Effector memory CD4-positive, alpha-beta T cell (primary cell): ENCODE measurements around the gene TMEM185A.

Source experiments
- DNase-seq, 3 donors: peaks; one replicate each; pipeline ENCODE4 v3.0.0-alpha.2; 2020
- H3K27ac ChIP-seq: 2 replicates; pipeline ENCODE4 v1.7.0; 2013; ENCODE audit warnings: mild to moderate bottlenecking, low read length, moderate library complexity; ENCODE audit not compliant: insufficient read depth, poor library complexity, severe bottlenecking
- H3K27me3 ChIP-seq: replicated peaks from 2 replicates; pipeline ENCODE4 v1.7.0; 2013; ENCODE audit warnings: mild to moderate bottlenecking, low read length; ENCODE audit not compliant: insufficient read depth, control insufficient read depth, poor library complexity, severe bottlenecking
- H3K36me3 ChIP-seq: 2 replicates; pipeline ENCODE4 v1.7.0; 2013; ENCODE audit warnings: mild to moderate bottlenecking, low read length, moderate library complexity; ENCODE audit not compliant: control insufficient read depth, insufficient read depth
- H3K4me1 ChIP-seq: 2 replicates; pipeline ENCODE4 v1.7.0; 2013; ENCODE audit warnings: low read length, mild to moderate bottlenecking; ENCODE audit not compliant: control insufficient read depth, insufficient read depth, poor library complexity, severe bottlenecking
- H3K4me3 ChIP-seq: 2 replicates; pipeline ENCODE4 v1.7.0; 2013; ENCODE audit warnings: low read length, low read depth, mild to moderate bottlenecking; ENCODE audit not compliant: insufficient read depth, poor library complexity, severe bottlenecking
- H3K9me3 ChIP-seq: 2 replicates; pipeline ENCODE4 v1.7.0; 2013; ENCODE audit warnings: mild to moderate bottlenecking, low read length, moderate library complexity; ENCODE audit not compliant: control insufficient read depth

Gene TMEM185A

DNA sequence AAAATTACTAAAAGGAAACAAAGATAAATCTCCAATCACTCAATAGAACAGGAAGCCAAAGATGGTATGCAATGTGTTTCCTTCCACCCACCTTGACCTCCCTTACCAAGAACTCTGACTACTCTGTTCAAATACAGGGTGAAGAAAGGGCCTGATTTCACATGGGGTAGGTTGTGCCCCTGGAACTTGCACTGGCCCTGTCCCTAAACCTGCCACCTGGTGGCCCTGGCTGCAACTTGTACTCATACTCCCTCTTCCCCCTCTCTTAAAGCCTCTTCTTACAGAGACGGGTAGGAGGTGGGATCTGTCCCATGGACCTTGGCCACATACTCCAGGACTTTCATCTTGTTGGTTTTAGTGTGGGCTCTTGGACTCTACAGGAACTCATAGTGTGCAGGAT is 17.3 kb upstream of the TMEM185A start:
- Histone ChIP-seq H3K36me3 (no peaks in the 10 kb centered on the region), H3K27ac (no peak overlapping the region), H3K4me1 (no peaks in the 10 kb centered on the region), H3K9me3 (no peaks in the 10 kb centered on the region), H3K27me3 (no peaks in the 10 kb centered on the region), H3K4me3 (no peak overlapping the region)
- DNase-seq, result no peak

- no peaks in the 10 kb centered on the region for H3K36me3 ChIP-seq
- no peaks in the 10 kb centered on the region for H3K9me3 ChIP-seq
- no peak overlapping the region for H3K4me3 ChIP-seq
- no peaks in the 10 kb centered on the region for H3K4me1 ChIP-seq
- no peak overlapping the region for H3K27ac ChIP-seq
- no peak for DNase-seq
- H3K27me3 ChIP-seq, result no peaks in the 10 kb centered on the region
Observed at GRCh38 chrX:149647505-149647904, 15.9 kb upstream of the TMEM185A start.

DNA sequence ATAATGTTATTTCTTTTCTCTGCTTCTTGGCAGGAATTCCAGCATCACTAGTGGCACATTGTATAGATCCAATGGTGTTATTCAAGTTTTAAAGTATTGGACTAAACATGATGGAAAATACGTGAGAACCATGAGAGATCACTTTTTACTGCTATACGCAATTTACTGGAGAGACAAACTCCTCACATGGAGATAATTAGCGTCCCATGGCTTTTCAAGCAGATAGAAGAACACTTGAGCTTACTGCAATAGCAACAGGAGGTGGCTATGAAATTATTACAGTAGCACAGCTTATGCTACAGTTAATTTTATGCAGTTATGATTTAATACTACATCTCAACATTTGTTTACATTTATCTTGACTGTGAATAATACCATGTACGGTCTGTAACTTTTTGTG is 11.9 kb upstream of the TMEM185A start:
- H3K4me3 ChIP-seq, result no peak overlapping the region
- no peak for DNase-seq
- no peaks in the 10 kb centered on the region for H3K36me3 ChIP-seq

GRCh38 chrX:149641835-149642234 is 10.2 kb upstream of the TMEM185A start:
- no peaks in the 10 kb centered on the region for H3K9me3 ChIP-seq

More for the DNA sequence above, 11.9 kb upstream of the TMEM185A start:
- Histone ChIP-seq H3K27me3 (no peaks in the 10 kb centered on the region), H3K9me3 (no peaks in the 10 kb centered on the region), H3K27ac (no peak overlapping the region), H3K4me1 (no peaks in the 10 kb centered on the region)

GRCh38 chrX:149641432-149641831 is 9.8 kb upstream of the TMEM185A start:
- H3K27ac ChIP-seq, result no peak overlapping the region
- no peaks in the 10 kb centered on the region for H3K27me3 ChIP-seq
- no peaks in the 10 kb centered on the region for H3K4me1 ChIP-seq
- H3K36me3 ChIP-seq, result no peaks in the 10 kb centered on the region
- DNase-seq, result no peak
- no peak overlapping the region for H3K4me3 ChIP-seq
- H3K9me3 ChIP-seq, result no peaks in the 10 kb centered on the region

More at GRCh38 chrX:149641835-149642234, 10.2 kb upstream of the TMEM185A start:
- no peak for DNase-seq
- Histone ChIP-seq H3K27me3 (no peaks in the 10 kb centered on the region), H3K27ac (no peak overlapping the region), H3K4me1 (no peaks in the 10 kb centered on the region), H3K4me3 (no peak overlapping the region), H3K36me3 (no peaks in the 10 kb centered on the region)

DNA sequence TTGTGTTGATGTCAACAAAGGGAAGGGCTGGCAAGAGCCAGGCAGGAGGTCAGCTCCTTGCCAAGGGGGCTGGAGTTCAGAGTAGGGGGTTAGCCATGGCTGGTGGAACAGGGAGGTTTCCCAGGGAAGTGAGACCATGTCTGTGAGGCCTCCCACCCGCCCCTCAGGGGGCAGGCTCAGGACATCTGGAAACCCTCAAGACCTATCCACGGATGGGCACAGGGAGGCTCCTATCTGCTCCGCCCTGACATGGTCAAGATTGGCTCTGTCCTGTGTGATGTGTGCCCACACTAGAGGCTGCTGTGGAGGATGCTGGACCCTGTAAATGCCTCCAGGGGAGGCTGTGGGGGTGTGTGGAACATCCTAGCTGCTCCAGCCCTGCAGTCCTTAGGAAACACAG is 8.0 kb upstream of the TMEM185A start:
- Histone ChIP-seq H3K27ac (no peak overlapping the region), H3K27me3 (no peaks in the 10 kb centered on the region), H3K9me3 (no peaks in the 10 kb centered on the region), H3K36me3 (no peaks in the 10 kb centered on the region), H3K4me1 (no peaks in the 10 kb centered on the region), H3K4me3 (no peak overlapping the region)
- no peak for DNase-seq

DNA sequence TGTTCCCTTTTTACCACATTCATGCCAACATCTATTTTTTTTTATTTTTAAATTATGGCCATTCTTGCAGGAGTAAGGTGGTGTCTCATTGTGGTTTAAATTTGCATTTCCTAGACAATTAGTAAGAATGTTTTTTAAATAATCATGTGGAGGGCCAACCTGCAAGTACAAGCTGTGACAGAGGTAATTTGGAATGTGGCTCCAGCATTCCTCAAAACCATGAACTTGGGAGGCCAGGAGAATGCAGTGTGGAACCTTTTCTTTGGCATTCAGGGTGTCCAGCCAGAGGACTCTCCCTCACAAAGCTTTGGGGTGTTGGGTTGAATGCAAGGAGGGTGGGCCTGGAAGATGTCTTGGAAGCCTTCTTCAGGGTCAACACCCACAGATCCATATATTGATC is 7.3 kb upstream of the TMEM185A start:
- H3K9me3 ChIP-seq, result no peaks in the 10 kb centered on the region
- H3K36me3 ChIP-seq, result no peaks in the 10 kb centered on the region
- no peak for DNase-seq
- no peak overlapping the region for H3K27ac ChIP-seq
- H3K27me3 ChIP-seq, result no peaks in the 10 kb centered on the region
- H3K4me3 ChIP-seq, result no peak overlapping the region
- H3K4me1 ChIP-seq, result no peaks in the 10 kb centered on the region

DNA sequence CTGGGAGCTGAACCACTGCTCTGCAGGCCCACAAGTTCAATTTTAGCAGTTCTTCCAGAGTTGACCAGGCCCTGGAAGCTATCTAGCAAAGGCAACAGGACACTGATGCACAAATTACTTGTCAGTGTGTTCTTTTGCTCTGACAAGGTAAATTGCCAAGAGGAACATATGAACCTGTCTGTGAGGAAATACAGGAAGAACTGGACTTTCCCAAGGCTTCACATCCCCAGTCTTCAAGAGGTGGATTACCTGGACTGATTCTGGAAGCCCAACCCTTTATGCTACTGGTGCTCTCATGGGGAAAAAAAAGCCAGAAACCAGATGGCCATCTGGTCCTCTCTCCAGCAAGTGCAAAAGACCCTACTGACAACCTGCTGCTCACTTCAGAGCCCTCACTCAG is 1.9 kb upstream of the TMEM185A start:
- no peak for DNase-seq
- H3K27me3 ChIP-seq, result no peaks in the 10 kb centered on the region
- H3K4me1 ChIP-seq, result peaks cover 3% of the 10 kb centered on the region
- no peaks in the 10 kb centered on the region for H3K36me3 ChIP-seq
- H3K27ac ChIP-seq, result no peak overlapping the region
- no peak overlapping the region for H3K4me3 ChIP-seq
- H3K9me3 ChIP-seq, result no peaks in the 10 kb centered on the region

DNA sequence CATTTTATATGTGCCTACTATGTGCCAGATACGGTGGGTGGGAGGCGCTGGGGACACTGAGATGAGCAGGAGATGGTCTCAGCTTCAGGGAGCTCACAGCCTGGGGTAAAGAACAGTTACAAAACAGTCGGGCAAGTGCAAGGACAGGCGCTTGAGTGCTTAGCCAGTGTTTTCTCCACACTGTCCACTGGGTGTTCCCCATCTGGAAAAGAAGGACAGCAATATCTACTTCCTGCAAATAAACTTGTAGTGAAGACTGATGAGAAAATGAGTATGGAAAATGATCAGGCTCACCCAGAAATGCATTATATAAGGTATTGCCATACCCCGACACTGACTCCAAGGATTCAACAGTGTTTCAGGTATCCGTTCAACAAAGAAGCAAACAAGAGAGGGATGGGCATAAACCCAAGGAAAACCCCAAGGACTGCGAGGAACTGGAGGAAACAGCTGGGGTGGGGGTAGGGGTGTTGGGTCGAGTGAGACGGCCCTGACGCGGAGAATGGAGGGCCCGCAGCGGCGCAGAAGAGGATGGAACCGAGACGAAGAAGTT is 835 bp downstream of the TMEM185A start:
- Histone ChIP-seq H3K9me3 (no peaks in the 10 kb centered on the region), H3K27ac (peak overlapping the region; percentile 49), H3K27me3 (no peaks in the 10 kb centered on the region), H3K36me3 (no peaks in the 10 kb centered on the region), H3K4me1 (peaks cover 3% of the 10 kb centered on the region), H3K4me3 (peak overlapping the region; percentile 72)
- DNase-seq, result no peak

DNA sequence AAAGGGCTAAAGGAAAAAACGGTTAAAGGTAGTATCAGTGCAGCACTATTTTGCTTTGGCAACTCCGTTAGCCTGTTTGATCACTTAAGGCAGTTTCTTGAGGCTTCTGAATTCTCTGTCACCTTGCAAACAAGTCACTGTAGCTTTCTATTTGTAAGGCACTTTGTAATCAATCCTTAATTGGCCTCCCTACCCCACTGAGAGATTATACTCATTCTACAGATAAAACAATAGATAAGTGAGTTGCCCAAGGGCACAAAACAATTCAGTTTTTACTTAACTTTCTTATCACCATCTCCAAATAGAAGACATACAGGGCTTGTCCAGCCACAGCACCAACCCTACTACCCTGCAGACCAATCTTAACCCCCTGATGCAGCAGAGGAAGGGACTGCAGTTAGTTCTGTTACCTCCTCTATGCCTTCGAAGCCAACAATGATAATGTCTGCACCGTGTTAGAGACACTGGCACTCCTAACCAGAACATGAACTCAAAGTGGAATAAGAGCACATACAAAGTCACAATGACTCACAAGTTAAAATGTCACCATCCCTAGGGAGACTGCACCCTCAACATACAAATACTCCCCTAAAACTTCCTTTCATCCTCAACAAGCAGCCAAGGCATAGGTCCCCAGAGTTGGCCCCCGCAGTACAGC is 1.7 kb downstream of the TMEM185A start:
- DNase-seq, result no peak
- Histone ChIP-seq H3K27me3 (no peaks in the 10 kb centered on the region), H3K36me3 (no peaks in the 10 kb centered on the region), H3K4me1 (peaks cover 3% of the 10 kb centered on the region), H3K9me3 (no peaks in the 10 kb centered on the region), H3K4me3 (no peak overlapping the region), H3K27ac (no peak overlapping the region)
